CD4-positive, alpha-beta T cell (primary cell): ENCODE data around the gene RGS12. TPM values are rescaled to one million over a fixed set of nuclear protein-coding genes. Genes with fewer than 3 reads are reported as not detected.

Experiments used
- ATAC-seq: fragments of 200-7000 bp; cut with Tn5 transposase; one replicate; pipeline ENCODE4 v1.10.0; 2022; ENCODE audit warnings: mild to moderate bottlenecking; ENCODE audit not compliant: poor library complexity
- CTCF ChIA-PET: fragments of 350-600 bp; sonication (Branson Sonifier 250); formaldehyde crosslinking; loops from one replicate; lab custom pipeline; 2021; ENCODE audit warnings: antibody characterized with exemption, inconsistent platforms; lab: Charles Lee
- POLR2A ChIA-PET: fragments of 350-600 bp; sonication (Branson Sonifier 250); formaldehyde crosslinking; loops from one replicate; lab custom pipeline; 2021; ENCODE audit warnings: antibody characterized with exemption, inconsistent platforms; lab: Charles Lee
- DNase-seq, 14 experiments: peaks; one replicate each; pipeline ENCODE4 v3.0.0-alpha.2; 2013 to 2020; ENCODE audit warnings: mixed read lengths in 2 of 14
- H3K27ac ChIP-seq, 2 donors: one replicate each; pipeline versions ENCODE4 v1.5.1 to v1.7.0; 2013; ENCODE audit warnings: low read length in 2 of 2, low read depth in 1 of 2, mild to moderate bottlenecking in 1 of 2
- H3K27me3 ChIP-seq, 2 experiments: 1 replicate in 1 of 2; 2 replicates in 1 of 2; pipeline versions ENCODE4 v1.6.1 to v1.7.0; 2013; ENCODE audit warnings: low read length in 2 of 2, control low read depth in 1 of 2, mild to moderate bottlenecking in 1 of 2, moderate library complexity in 1 of 2; ENCODE audit not compliant: insufficient read depth in 2 of 2, control insufficient read depth in 1 of 2
- H3K36me3 ChIP-seq: one replicate; pipeline ENCODE4 v1.6.1; 2013; ENCODE audit warnings: low read length, control low read depth; ENCODE audit not compliant: insufficient read depth
- H3K4me1 ChIP-seq: one replicate; pipeline ENCODE4 v1.6.1; 2013; ENCODE audit warnings: low read length, control low read depth; ENCODE audit not compliant: insufficient read depth
- H3K4me3 ChIP-seq: one replicate; pipeline ENCODE4 v1.5.1; 2013; ENCODE audit warnings: mild to moderate bottlenecking, low read length, moderate library complexity
- H3K9me3 ChIP-seq, 2 experiments: 1 replicate in 1 of 2; 2 replicates in 1 of 2; pipeline versions ENCODE4 v1.6.1 to v1.7.0; 2013; ENCODE audit warnings: low read length in 2 of 2, mild to moderate bottlenecking in 2 of 2, control low read depth in 1 of 2, moderate library complexity in 1 of 2; ENCODE audit not compliant: control insufficient read depth in 1 of 2, insufficient read depth in 1 of 2
- H3K27ac Mint-ChIP-seq: one replicate; pipeline ENCODE4 v1.8.0; 2020; ENCODE audit warnings: mixed read lengths
- H3K27me3 Mint-ChIP-seq: one replicate; pipeline ENCODE4 v1.8.0; 2021; ENCODE audit warnings: mixed read lengths
- H3K36me3 Mint-ChIP-seq: one replicate; pipeline ENCODE4 v1.8.0; 2021; ENCODE audit warnings: low read depth, mixed read lengths
- H3K4me1 Mint-ChIP-seq: one replicate; pipeline ENCODE4 v1.8.0; 2021; ENCODE audit warnings: low read depth, mixed read lengths
- H3K4me3 Mint-ChIP-seq: one replicate; pipeline ENCODE4 v1.8.0; 2020; ENCODE audit warnings: mild to moderate bottlenecking, mixed read lengths
- H3K9me3 Mint-ChIP-seq: one replicate; pipeline ENCODE4 v1.8.0; 2020; ENCODE audit warnings: mixed read lengths
- intact Hi-C, 2 experiments: fragments of 100-400 bp; cut with DNase I in 1 of 2; cut with micrococcal nuclease in 1 of 2; formaldehyde crosslinking; loops; one replicate each; pipeline versions ENCODE4 v1.15.1 to v1.9.0; 2023 to 2025; cut with DNase I, micrococcal nuclease
- total RNA-seq, 174 experiments: library from RNA in 2 of 174; stranded (reverse) in 2 of 174; gene quantifications; one replicate each; pipeline ENCODE4 v1.2.3 and lab custom pipeline; 2021 to 2026
- TF ChIP-seq, protein P1 (sequence below): fragments of 200-600 bp; IDR thresholded peaks from one replicate; pipeline ENCODE4 v1.8.0; 2022; ENCODE audit warnings: antibody characterized with exemption, mild to moderate bottlenecking

The RGS12 gene
- total RNA-seq, 2 experiments from 2014 or later = 14.1 to 16.9 TPM

- Mint-ChIP-seq H3K9me3 (no peaks in the 10 kb centered on the region), H3K4me3 (no peak overlapping the region), H3K36me3 (peaks cover 30% of the 10 kb centered on the region), H3K27me3 (no peaks in the 10 kb centered on the region), H3K4me1 (peaks cover 7% of the 10 kb centered on the region), H3K27ac (no peak overlapping the region)
- ATAC-seq (no peak), DNase-seq (no peak)
- TF ChIP-seq, protein P1, sequence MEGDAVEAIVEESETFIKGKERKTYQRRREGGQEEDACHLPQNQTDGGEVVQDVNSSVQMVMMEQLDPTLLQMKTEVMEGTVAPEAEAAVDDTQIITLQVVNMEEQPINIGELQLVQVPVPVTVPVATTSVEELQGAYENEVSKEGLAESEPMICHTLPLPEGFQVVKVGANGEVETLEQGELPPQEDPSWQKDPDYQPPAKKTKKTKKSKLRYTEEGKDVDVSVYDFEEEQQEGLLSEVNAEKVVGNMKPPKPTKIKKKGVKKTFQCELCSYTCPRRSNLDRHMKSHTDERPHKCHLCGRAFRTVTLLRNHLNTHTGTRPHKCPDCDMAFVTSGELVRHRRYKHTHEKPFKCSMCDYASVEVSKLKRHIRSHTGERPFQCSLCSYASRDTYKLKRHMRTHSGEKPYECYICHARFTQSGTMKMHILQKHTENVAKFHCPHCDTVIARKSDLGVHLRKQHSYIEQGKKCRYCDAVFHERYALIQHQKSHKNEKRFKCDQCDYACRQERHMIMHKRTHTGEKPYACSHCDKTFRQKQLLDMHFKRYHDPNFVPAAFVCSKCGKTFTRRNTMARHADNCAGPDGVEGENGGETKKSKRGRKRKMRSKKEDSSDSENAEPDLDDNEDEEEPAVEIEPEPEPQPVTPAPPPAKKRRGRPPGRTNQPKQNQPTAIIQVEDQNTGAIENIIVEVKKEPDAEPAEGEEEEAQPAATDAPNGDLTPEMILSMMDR = no peak
- no peaks in the 10 kb centered on the region for H3K36me3 ChIP-seq
- H3K9me3 ChIP-seq = no peaks in the 10 kb centered on the region
- intact Hi-C loops = no loop called here
- ChIA-PET POLR2A (no interaction called here), CTCF (no interaction called here)
- H3K27me3 ChIP-seq = no peaks in the 10 kb centered on the region
- no peaks in the 10 kb centered on the region for H3K4me1 ChIP-seq
- no peak overlapping the region for H3K4me3 ChIP-seq
- no peak overlapping the region for H3K27ac ChIP-seq
Observed at GRCh38 chr4:3320361-3321023, 27.7 kb downstream of the RGS12 start.

- Mint-ChIP-seq H3K27me3 (no peaks in the 10 kb centered on the region), H3K36me3 (peaks cover 27% of the 10 kb centered on the region), H3K27ac (no peak overlapping the region), H3K4me3 (no peak overlapping the region), H3K9me3 (no peaks in the 10 kb centered on the region), H3K4me1 (peaks cover 12% of the 10 kb centered on the region)
- intact Hi-C loops = no loop called here
- H3K4me1 ChIP-seq = no peaks in the 10 kb centered on the region
- no peaks in the 10 kb centered on the region for H3K36me3 ChIP-seq
- CTCF ChIA-PET = no interaction called here
- DNase-seq (no peak), ATAC-seq (no peak)
- POLR2A ChIA-PET = no interaction called here
- H3K27me3 ChIP-seq = no peaks in the 10 kb centered on the region
- TF ChIP-seq, protein P1 = no peak
- no peak overlapping the region for H3K4me3 ChIP-seq
- no peak overlapping the region for H3K27ac ChIP-seq
- H3K9me3 ChIP-seq = no peaks in the 10 kb centered on the region
Observed at GRCh38 chr4:3321295-3321889, 28.6 kb downstream of the RGS12 start.

GRCh38 chr4:3322059-3322550, 29.3 kb downstream of the RGS12 start:
- Mint-ChIP-seq H3K4me3 (no peak overlapping the region), H3K36me3 (peaks cover 25% of the 10 kb centered on the region), H3K4me1 (peaks cover 18% of the 10 kb centered on the region), H3K27me3 (no peaks in the 10 kb centered on the region), H3K27ac (no peak overlapping the region), H3K9me3 (no peaks in the 10 kb centered on the region)
- no peaks in the 10 kb centered on the region for H3K9me3 ChIP-seq
- no peak overlapping the region for H3K27ac ChIP-seq
- ChIA-PET POLR2A (no interaction called here), CTCF (no interaction called here)
- no peaks in the 10 kb centered on the region for H3K4me1 ChIP-seq
- intact Hi-C loops = no loop called here
- no peaks in the 10 kb centered on the region for H3K27me3 ChIP-seq
- TF ChIP-seq, protein P1 = no peak
- no peak for DNase-seq
- H3K4me3 ChIP-seq = no peak overlapping the region
- no peak for ATAC-seq
- no peaks in the 10 kb centered on the region for H3K36me3 ChIP-seq
